OCI-LY7 (cell line): ENCODE data around the gene TBC1D19. TPM values are rescaled to one million over a fixed set of nuclear protein-coding genes. Genes with fewer than 3 reads are reported as not detected.

Experiments
- BruUV-seq: library from RNA; stranded (reverse); fragments of 400-500 nt; replicated peaks from 2 replicates; lab custom pipeline; 2021; lab: Mats Ljungman, UMichigan
- CTCF ChIA-PET: fragments of 300-600 bp; sonication (Branson Sonifier 250); formaldehyde crosslinking; loops from one replicate; lab custom pipeline; 2022; ENCODE audit warnings: antibody characterized with exemption; ENCODE audit not compliant: unreplicated experiment; lab: Charles Lee
- POLR2A ChIA-PET: fragments of 300-600 bp; sonication (Branson Sonifier 250); formaldehyde crosslinking; loops from one replicate; lab custom pipeline; 2022; ENCODE audit warnings: antibody characterized with exemption; lab: Charles Lee
- DNase-seq: peaks from one replicate; pipeline ENCODE4 v3.0.0-alpha.2; 2015; ENCODE audit warnings: low spot score
- H2AFZ ChIP-seq: fragments of 200-600 bp; sonication (generic), shearing (Covaris generic); 2 replicates; pipeline ENCODE4 v1.6.1; 2014; ENCODE audit warnings: mild to moderate bottlenecking, antibody characterized with exemption, low read length, moderate library complexity
- H3K27ac ChIP-seq: fragments of 200-600 bp; sonication (generic); 2 replicates; pipeline ENCODE4 v1.5.1; 2014; ENCODE audit warnings: mixed run types, low read depth, mild to moderate bottlenecking, moderate library complexity, low read length, inconsistent platforms; ENCODE audit not compliant: poor library complexity, severe bottlenecking
- H3K36me3 ChIP-seq: fragments of 200-600 bp; sonication (generic); 2 replicates; pipeline ENCODE4 v1.6.1; 2014; ENCODE audit warnings: mild to moderate bottlenecking, antibody characterized with exemption, low read length, moderate library complexity, mixed read lengths; ENCODE audit not compliant: insufficient read depth
- H3K4me1 ChIP-seq: fragments of 200-600 bp; sonication (generic); 2 replicates; pipeline ENCODE4 v1.5.1; 2014; ENCODE audit warnings: mild to moderate bottlenecking, low read length; ENCODE audit not compliant: insufficient read depth, poor library complexity, severe bottlenecking
- H3K4me2 ChIP-seq: fragments of 200-600 bp; sonication (generic); 2 replicates; pipeline ENCODE4 v1.6.1; 2014; ENCODE audit warnings: mild to moderate bottlenecking, low read length
- H3K4me3 ChIP-seq: fragments of 200-600 bp; sonication (generic); 2 replicates; pipeline ENCODE4 v1.5.1; 2014; ENCODE audit warnings: mild to moderate bottlenecking, low read depth, low read length; ENCODE audit not compliant: poor library complexity, severe bottlenecking
- H3K79me2 ChIP-seq: fragments of 200-600 bp; sonication (generic); 2 replicates; pipeline ENCODE4 v1.6.1; 2016; ENCODE audit warnings: low read depth, mild to moderate bottlenecking, low read length, moderate library complexity, mixed read lengths; ENCODE audit not compliant: insufficient read depth
- H3K9me2 ChIP-seq: fragments of 200-600 bp; sonication (generic); 2 replicates; pipeline ENCODE4 v1.6.1; 2016; ENCODE audit warnings: mild to moderate bottlenecking, low read length, mixed read lengths; ENCODE audit not compliant: insufficient read depth
- H3K9me3 ChIP-seq: fragments of 200-600 bp; sonication (generic); 2 replicates; pipeline ENCODE4 v1.6.1; 2014; ENCODE audit warnings: mild to moderate bottlenecking, mixed run types, low read length, mixed read lengths
- H4K20me1 ChIP-seq: fragments of 200-600 bp; sonication (generic); 2 replicates; pipeline ENCODE4 v1.6.1; 2014; ENCODE audit warnings: mild to moderate bottlenecking, antibody characterized with exemption, low read length, moderate library complexity, mixed read lengths; ENCODE audit not compliant: insufficient read depth
- EZH2phosphoT487 ChIP-seq: fragments of 200-600 bp; sonication (generic); IDR thresholded peaks from 2 replicates; pipeline ENCODE4 v1.6.1; 2018; ENCODE audit warnings: low read depth, borderline replicate concordance, mild to moderate bottlenecking, mixed run types, antibody characterized with exemption, low read length, moderate library complexity, mixed read lengths
- intact Hi-C: fragments of 100-400 bp; cut with micrococcal nuclease; formaldehyde crosslinking; loops from one replicate; pipeline ENCODE4 v1.10.0; 2022; ENCODE audit not compliant: unreplicated experiment
- total RNA-seq, 2 experiments: library from RNA; depleted of rRNA in 1 of 2; stranded (reverse); fragments of >200 nt in 1 of 2; shearing (Covaris generic) in 1 of 2; gene quantifications; 2 replicates each; pipeline ENCODE4 v1.2.3, GENCODE V29; 2014 to 2022
- TF ChIP-seq, protein P1 (sequence below): fragments of 200-600 bp; sonication (generic); conservative IDR thresholded peaks from 2 replicates; pipeline ENCODE4 v1.5.1; 2014; ENCODE audit warnings: mild to moderate bottlenecking, antibody characterized with exemption, low read length, moderate library complexity, mixed read lengths

TBC1D19 gene
- total RNA-seq, 2 experiments from 2014 or later: 10.1 to 11.0 TPM

DNA sequence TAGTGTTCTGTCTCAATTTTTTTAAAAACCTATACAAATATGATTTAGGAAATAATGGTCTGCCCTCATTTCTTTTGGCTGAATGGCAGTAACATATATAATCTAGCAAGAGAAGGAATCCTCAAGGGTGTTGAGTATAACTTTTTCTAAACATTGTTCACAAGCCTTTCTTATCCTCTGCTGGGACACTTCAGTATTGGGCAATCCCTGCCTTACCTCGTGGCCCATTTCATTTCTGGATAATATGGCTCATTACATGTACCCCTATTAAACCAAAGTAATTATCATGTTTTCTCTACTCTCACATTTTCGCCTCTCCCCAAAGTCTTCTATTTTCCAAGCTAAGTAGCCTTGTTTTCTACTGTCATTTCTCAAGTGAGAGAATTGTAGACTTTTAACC lies 166.0 kb downstream of the TBC1D19 start:
- H3K79me2 ChIP-seq: no peaks in the 10 kb centered on the region
- H3K27ac ChIP-seq: no peak overlapping the region
- no peak overlapping the region for H3K4me3 ChIP-seq
- no peak for TF ChIP-seq EZH2phosphoT487
- TF ChIP-seq, protein P1, sequence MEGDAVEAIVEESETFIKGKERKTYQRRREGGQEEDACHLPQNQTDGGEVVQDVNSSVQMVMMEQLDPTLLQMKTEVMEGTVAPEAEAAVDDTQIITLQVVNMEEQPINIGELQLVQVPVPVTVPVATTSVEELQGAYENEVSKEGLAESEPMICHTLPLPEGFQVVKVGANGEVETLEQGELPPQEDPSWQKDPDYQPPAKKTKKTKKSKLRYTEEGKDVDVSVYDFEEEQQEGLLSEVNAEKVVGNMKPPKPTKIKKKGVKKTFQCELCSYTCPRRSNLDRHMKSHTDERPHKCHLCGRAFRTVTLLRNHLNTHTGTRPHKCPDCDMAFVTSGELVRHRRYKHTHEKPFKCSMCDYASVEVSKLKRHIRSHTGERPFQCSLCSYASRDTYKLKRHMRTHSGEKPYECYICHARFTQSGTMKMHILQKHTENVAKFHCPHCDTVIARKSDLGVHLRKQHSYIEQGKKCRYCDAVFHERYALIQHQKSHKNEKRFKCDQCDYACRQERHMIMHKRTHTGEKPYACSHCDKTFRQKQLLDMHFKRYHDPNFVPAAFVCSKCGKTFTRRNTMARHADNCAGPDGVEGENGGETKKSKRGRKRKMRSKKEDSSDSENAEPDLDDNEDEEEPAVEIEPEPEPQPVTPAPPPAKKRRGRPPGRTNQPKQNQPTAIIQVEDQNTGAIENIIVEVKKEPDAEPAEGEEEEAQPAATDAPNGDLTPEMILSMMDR: no peak
- no peak for DNase-seq
- peaks cover 19% of the 10 kb centered on the region for H3K36me3 ChIP-seq
- peaks cover 5% of the 10 kb centered on the region; the same call in 1 of the 2 replicates for H3K9me3 ChIP-seq
- no peaks in the 10 kb centered on the region for H4K20me1 ChIP-seq
- H3K9me2 ChIP-seq: no peaks in the 10 kb centered on the region
- intact Hi-C loops: no loop called here
- no peak overlapping the region for H2AFZ ChIP-seq
- no TSS peak for BruUV-seq
- H3K4me2 ChIP-seq: no peak overlapping the region
- ChIA-PET POLR2A (interaction anchor here (0.9 to 1.1 kb wide), 3 partner anchors 22 to 83 kb away, joined by 3 to 5 read pairs (median 3); no protein-coding TSS in a partner anchor), CTCF (no interaction called here)
- H3K4me1 ChIP-seq: peaks cover 34% of the 10 kb centered on the region

DNA sequence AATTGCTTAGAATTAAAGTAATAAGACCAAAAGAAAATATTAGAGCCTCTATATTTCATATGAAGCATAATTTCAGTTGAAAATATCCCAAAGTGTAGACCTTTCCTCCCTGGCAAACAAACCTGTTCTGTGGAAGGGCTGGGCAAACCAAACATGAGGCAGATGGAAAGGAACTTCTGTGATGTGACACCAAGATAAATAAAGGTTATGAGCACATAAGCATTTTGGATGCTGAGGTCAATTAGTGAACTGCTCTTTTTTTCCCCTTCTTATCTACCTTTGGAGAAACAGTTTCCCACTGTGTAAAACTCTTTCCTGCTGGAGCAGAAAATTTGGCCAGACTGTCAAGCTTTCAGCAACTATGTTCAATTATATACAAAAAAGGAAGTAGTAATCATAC lies 167.1 kb downstream of the TBC1D19 start:
- no TSS peak for BruUV-seq
- intact Hi-C loops: no loop called here
- Histone ChIP-seq H3K4me3 (no peak overlapping the region), H2AFZ (no peak overlapping the region), H3K9me3 (peaks cover 1% of the 10 kb centered on the region; the same call in 1 of the 2 replicates), H3K36me3 (peaks cover 19% of the 10 kb centered on the region), H3K4me2 (no peak overlapping the region), H4K20me1 (no peaks in the 10 kb centered on the region), H3K79me2 (no peaks in the 10 kb centered on the region), H3K9me2 (no peaks in the 10 kb centered on the region), H3K4me1 (peaks cover 34% of the 10 kb centered on the region), H3K27ac (no peak overlapping the region)
- POLR2A ChIA-PET: interaction anchor here (0.7 to 1.1 kb wide), 2 partner anchors 23 to 111 kb away, joined by 3 to 5 read pairs; no protein-coding TSS in a partner anchor
- DNase-seq: no peak
- TF ChIP-seq EZH2phosphoT487: no peak
- TF ChIP-seq, protein P1: no peak
- CTCF ChIA-PET: no interaction called here

DNA sequence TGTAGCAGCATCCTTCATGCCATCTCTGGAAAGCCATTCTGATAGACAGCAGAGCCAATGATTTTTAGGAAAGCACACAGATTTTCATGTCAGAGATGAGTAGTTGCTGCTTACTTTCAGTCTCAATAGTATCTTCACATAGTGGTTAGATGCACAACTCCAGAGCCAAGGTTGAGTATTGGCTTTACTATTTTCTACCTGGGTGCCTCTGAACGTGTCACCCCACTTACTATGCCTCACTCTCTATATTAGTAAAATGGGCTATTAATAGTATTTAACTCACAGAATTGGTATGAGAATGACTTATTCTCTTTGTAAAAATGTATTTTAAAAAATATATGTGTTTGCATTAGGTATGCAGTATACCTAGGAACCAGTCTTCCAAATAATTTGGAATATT lies 168.0 kb downstream of the TBC1D19 start:
- peaks cover 33% of the 10 kb centered on the region for H3K4me1 ChIP-seq
- no peak overlapping the region for H3K4me3 ChIP-seq
- no peak overlapping the region for H3K4me2 ChIP-seq
- ChIA-PET CTCF (no interaction called here), POLR2A (interaction anchor here (0.6 kb wide), 1 partner anchor 599 kb away, joined by 3 read pairs; no protein-coding TSS in a partner anchor)
- no peaks in the 10 kb centered on the region for H3K9me3 ChIP-seq
- intact Hi-C loops: no loop called here
- H3K27ac ChIP-seq: no peak overlapping the region
- BruUV-seq: no TSS peak
- no peaks in the 10 kb centered on the region for H4K20me1 ChIP-seq
- peaks cover 14% of the 10 kb centered on the region for H3K36me3 ChIP-seq
- TF ChIP-seq, protein P1: no peak
- TF ChIP-seq EZH2phosphoT487: no peak
- H3K79me2 ChIP-seq: no peaks in the 10 kb centered on the region
- DNase-seq: no peak
- no peak overlapping the region for H2AFZ ChIP-seq
- no peaks in the 10 kb centered on the region for H3K9me2 ChIP-seq
